ENCODE results near the gene AKAP13.

- TF ChIP-seq CTCF (conservative IDR thresholded peaks at IDR 0.05; ENCODE audit: low read depth, low read length) (no peak), EZH2 (IDR thresholded peaks at IDR 0.05; ENCODE audit: borderline replicate concordance, low read depth, low read length, poor library complexity, severe bottlenecking) (no peak)
Measured at GRCh38 chr15:85591622-85592021, 211.2 kb downstream of the AKAP13 start.

Data from A673 (cell line).